ENCODE results near the gene CAMK2G.

DNA sequence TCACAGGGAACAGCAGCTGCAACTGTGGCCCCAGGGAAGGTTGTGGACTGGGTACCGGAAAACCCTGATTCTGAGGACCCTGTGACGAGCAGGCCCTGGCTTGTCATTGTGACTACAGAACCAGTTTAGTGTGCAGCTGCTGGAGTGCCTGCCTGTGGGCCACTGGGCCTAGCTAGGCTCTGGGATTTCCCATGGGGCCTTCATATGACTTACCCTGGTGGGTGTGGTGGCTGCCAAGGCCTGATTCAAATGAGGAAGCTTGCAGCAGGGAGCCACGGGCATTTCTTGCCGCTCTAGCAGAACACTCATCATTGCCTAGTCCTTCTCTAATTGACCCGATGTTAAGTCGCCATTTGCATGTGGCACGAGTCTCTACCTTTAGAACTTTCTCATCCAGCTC lies 14.7 kb upstream of the CAMK2G start:
- TF ChIP-seq POLR2A (IDR thresholded peaks at IDR 0.05): no peak
- TF ChIP-seq, protein P1, sequence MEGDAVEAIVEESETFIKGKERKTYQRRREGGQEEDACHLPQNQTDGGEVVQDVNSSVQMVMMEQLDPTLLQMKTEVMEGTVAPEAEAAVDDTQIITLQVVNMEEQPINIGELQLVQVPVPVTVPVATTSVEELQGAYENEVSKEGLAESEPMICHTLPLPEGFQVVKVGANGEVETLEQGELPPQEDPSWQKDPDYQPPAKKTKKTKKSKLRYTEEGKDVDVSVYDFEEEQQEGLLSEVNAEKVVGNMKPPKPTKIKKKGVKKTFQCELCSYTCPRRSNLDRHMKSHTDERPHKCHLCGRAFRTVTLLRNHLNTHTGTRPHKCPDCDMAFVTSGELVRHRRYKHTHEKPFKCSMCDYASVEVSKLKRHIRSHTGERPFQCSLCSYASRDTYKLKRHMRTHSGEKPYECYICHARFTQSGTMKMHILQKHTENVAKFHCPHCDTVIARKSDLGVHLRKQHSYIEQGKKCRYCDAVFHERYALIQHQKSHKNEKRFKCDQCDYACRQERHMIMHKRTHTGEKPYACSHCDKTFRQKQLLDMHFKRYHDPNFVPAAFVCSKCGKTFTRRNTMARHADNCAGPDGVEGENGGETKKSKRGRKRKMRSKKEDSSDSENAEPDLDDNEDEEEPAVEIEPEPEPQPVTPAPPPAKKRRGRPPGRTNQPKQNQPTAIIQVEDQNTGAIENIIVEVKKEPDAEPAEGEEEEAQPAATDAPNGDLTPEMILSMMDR (IDR thresholded peaks at IDR 0.05): no peak

Data from right lobe of liver (tissue), 4 donors.